Fibroblast of the aortic adventitia (primary cell): ENCODE measurements around the gene CFAP97D1. TPM values are rescaled to one million over a fixed set of nuclear protein-coding genes. Genes with fewer than 3 reads are reported as not detected.

ENCODE experiments used
- DNase-seq: peaks from one replicate; pipeline ENCODE4 v3.0.0-alpha.2; 2010; ENCODE audit warnings: low read depth
- H3K4me3 ChIP-seq: 2 replicates; pipeline ENCODE4 v1.5.1; 2011; ENCODE audit warnings: low read depth, mild to moderate bottlenecking, control low read depth, low read length, moderate library complexity
- total RNA-seq: library from RNA; depleted of rRNA; stranded (reverse); fragments of >200 nt; gene quantifications from 2 replicates; pipeline ENCODE4 v1.2.3, GENCODE V29; 2012; ENCODE audit warnings: low replicate concordance
- TF ChIP-seq, protein P1 (sequence below): IDR thresholded peaks from 2 replicates; pipeline ENCODE4 v1.5.1; 2011; ENCODE audit warnings: mild to moderate bottlenecking, low read length, control low read depth, inconsistent platforms; ENCODE audit not compliant: insufficient read depth

CFAP97D1 gene
- total RNA-seq, 1 donor, result not detected

- no peak overlapping the region for H3K4me3 ChIP-seq
- DNase-seq, result no peak
- TF ChIP-seq, protein P1, sequence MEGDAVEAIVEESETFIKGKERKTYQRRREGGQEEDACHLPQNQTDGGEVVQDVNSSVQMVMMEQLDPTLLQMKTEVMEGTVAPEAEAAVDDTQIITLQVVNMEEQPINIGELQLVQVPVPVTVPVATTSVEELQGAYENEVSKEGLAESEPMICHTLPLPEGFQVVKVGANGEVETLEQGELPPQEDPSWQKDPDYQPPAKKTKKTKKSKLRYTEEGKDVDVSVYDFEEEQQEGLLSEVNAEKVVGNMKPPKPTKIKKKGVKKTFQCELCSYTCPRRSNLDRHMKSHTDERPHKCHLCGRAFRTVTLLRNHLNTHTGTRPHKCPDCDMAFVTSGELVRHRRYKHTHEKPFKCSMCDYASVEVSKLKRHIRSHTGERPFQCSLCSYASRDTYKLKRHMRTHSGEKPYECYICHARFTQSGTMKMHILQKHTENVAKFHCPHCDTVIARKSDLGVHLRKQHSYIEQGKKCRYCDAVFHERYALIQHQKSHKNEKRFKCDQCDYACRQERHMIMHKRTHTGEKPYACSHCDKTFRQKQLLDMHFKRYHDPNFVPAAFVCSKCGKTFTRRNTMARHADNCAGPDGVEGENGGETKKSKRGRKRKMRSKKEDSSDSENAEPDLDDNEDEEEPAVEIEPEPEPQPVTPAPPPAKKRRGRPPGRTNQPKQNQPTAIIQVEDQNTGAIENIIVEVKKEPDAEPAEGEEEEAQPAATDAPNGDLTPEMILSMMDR, result no peak
Observed at GRCh38 chr17:43757171-43757660, 23.0 kb upstream of the CFAP97D1 start.

DNA sequence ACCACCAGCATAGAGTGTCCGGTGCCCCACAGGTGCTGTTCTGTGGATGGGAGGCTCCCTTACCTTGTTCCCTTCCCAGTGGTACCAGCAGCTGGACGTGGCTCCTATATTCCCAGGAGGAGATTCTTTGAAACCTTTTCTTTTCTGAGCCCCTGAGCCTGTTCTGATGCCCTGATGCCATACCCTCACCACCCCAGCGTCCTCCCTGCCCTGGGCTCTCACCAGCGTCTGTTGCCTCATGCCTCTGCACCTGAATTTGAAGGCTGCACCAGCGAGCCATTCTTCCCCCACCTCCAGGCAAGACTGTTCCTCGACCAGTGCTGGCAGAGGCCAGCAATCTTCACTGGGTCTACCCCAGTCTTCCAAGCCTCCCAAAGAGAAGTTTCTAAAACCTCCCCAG, 22.1 kb upstream of the CFAP97D1 start:
- no peak for DNase-seq
- H3K4me3 ChIP-seq, result no peak overlapping the region
- TF ChIP-seq, protein P1, result no peak

DNA sequence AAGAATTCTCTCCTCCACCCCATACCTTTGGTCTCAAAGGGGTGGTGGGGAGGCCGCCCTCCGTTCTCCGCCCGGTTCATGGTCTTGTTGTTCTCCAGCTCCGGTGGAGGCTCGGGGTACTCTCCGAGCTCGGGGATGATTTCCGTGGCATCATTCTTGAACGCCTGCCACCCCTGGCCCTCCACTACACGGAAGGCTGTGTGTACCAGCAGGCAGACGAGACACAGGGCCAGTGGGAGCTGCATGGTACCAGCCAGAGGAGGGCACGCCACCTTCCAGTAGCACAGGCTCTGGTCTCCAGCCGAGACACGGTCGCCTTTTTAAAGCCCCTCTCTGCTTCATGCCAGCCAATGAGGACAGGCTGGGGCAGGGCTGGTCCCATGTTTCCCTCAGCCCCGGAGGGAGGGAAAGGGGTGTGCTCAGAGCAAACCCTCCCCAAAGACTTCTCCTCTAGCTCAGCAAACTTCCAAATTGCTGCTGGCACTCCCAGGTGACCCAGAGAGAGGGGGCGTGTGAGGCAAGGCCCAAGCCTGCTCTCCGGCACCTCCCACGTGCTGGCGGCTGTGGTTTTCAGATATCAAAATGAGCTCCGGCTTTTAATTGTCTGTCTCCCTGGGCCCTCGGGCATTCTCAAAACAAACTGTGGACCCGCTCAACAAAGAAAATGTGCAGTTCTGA, 21.6 kb upstream of the CFAP97D1 start, which contains the start of gene SOST:
Gene SOST, minus strand, starts transcription at position 295 of the 678 bp plus-strand sequence. Its CDS starts 50 bp downstream, at position 245.
- DNase-seq, result no peak
- no peak within 1 kb of the TSS for H3K4me3 ChIP-seq
- TF ChIP-seq, protein P1, result no peak

DNA sequence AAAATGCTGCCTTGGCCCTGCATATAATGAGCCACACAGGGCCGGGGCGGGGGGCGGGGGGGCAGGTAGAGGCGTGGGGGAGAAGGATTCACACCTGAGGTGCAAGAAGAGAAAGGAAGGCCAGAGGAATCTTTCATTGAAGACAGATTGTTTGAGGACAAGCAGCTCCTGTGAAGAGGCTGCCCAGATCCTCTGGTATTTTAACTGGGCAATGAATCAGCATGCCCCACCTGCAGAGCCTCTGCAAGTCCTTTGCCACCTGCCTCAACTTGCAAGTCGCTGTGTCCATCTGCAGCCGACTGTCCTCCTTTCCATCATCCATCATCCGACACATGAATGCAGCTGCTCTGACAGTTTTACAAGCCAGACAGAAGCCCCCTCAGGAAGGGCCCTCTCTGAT, 20.4 kb upstream of the CFAP97D1 start:
- no peak for DNase-seq
- H3K4me3 ChIP-seq, result no peak overlapping the region
- TF ChIP-seq, protein P1, result no peak

DNA sequence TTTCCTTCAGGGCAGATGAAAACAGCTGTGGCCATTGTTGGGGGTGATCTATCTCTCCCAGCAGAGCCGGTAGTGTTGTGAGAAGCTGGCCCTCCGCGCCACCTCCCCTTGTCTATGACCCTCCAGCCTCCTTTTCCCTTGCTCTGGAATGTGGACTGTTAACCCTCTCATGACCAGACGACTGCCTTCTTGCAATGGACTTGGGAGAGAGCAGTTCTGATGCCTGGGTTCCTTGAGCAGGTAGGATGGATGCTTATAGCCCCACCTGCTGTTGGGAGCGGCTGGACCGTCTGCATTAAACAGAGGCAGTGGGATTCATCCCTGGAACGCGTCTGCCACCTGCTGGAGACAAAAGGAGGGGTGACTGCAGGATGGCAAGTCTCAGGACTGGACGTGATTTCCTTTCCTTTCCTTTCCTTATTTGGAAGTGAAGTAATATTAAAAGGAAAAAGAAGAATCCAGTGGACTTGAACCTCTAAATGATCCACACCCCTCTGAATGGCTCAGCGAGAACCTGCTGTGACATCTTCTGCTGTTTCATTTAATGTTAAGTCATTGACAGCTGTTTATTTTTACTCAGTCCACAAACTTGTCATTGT, 19.9 kb upstream of the CFAP97D1 start:
- TF ChIP-seq, protein P1, result peak; percentile 98
- peak; percentile 95 for DNase-seq
- no peak overlapping the region for H3K4me3 ChIP-seq

GRCh38 chr17:43766413-43767052, 13.7 kb upstream of the CFAP97D1 start:
- no peak overlapping the region for H3K4me3 ChIP-seq
- DNase-seq, result peak; percentile 57
- TF ChIP-seq, protein P1, result peak; percentile 78
